GM21576 (cell line): ENCODE results near the gene BTBD2.
"Not testable (repeated sequence)": the region's sequence is repeated elsewhere in the genome, so short reads cannot be mapped to it uniquely, and the experiment has no call there.

ENCODE experiments used
- ATAC-seq: cut with Tn5 transposase; IDR thresholded peaks from one replicate; pipeline ENCODE4 v1.9.1; 2021; ENCODE audit warnings: mild to moderate bottlenecking, moderate library complexity; ENCODE audit not compliant: unreplicated experiment

The BTBD2 gene

GRCh38 chr19:2040647-2041432, 25.3 kb upstream of the BTBD2 start:
- ATAC-seq: no peak

- ATAC-seq: no peak
Observed at GRCh38 chr19:2039959-2040646, 24.6 kb upstream of the BTBD2 start.

GRCh38 chr19:2039089-2039958, 23.8 kb upstream of the BTBD2 start:
- no peak for ATAC-seq

- no peak for ATAC-seq
Observed at GRCh38 chr19:2038284-2039088, 23.0 kb upstream of the BTBD2 start.

- no peak for ATAC-seq
Observed at GRCh38 chr19:2037651-2038255, 22.2 kb upstream of the BTBD2 start.

GRCh38 chr19:2036424-2036823, 20.9 kb upstream of the BTBD2 start:
- ATAC-seq: no peak

GRCh38 chr19:2035590-2035991, 20.1 kb upstream of the BTBD2 start:
- ATAC-seq: no peak

GRCh38 chr19:2034729-2035589, 19.4 kb upstream of the BTBD2 start:
- ATAC-seq: no peak

GRCh38 chr19:2034253-2034652, 18.7 kb upstream of the BTBD2 start:
- not testable (repeated sequence) for ATAC-seq

- no peak for ATAC-seq
Observed at GRCh38 chr19:2033825-2034159, 18.3 kb upstream of the BTBD2 start.

GRCh38 chr19:2033115-2033824, 17.8 kb upstream of the BTBD2 start:
- no peak for ATAC-seq

GRCh38 chr19:2032296-2032941, 16.9 kb upstream of the BTBD2 start:
- ATAC-seq: no peak

- ATAC-seq: no peak
Observed at GRCh38 chr19:2027361-2027760, 11.8 kb upstream of the BTBD2 start.

- ATAC-seq: no peak
Observed at GRCh38 chr19:2026770-2027169, 11.3 kb upstream of the BTBD2 start.

GRCh38 chr19:2022289-2022688, 6.8 kb upstream of the BTBD2 start:
- no peak for ATAC-seq

GRCh38 chr19:2021453-2022140, 6.1 kb upstream of the BTBD2 start:
- no peak for ATAC-seq

GRCh38 chr19:2018752-2019151, 3.2 kb upstream of the BTBD2 start:
- no peak for ATAC-seq
